ENCODE results near the gene IL16.

The IL16 gene

GRCh38 chr15:81213982-81214381 lies 17.3 kb downstream of the IL16 start:
- in situ Hi-C loops (cut with HindIII; ENCODE audit: low sequenced_read_pairs), result no loop called here
- no peak overlapping the region for H3K4me3 ChIP-seq (ENCODE audit: low read depth, low read length)
- no peak for TF ChIP-seq CTCF (IDR thresholded peaks at IDR 0.05; ENCODE audit: low read depth, low read length, missing control alignments)
- no peak for DNase-seq (ENCODE audit: low read depth)

- DNase-seq (ENCODE audit: low read depth), result no peak
- in situ Hi-C loops (cut with HindIII; ENCODE audit: low sequenced_read_pairs), result no loop called here
- H3K4me3 ChIP-seq (ENCODE audit: low read depth, low read length), result no peak overlapping the region
These were observed 18.9 kb downstream of the IL16 start for GRCh38 chr15:81215531-81215930.

GRCh38 chr15:81215983-81216382 lies 19.3 kb downstream of the IL16 start:
- in situ Hi-C loops (cut with HindIII; ENCODE audit: low sequenced_read_pairs), result no loop called here
- DNase-seq (ENCODE audit: low read depth), result no peak
- no peak for TF ChIP-seq CTCF (IDR thresholded peaks at IDR 0.05; ENCODE audit: low read depth, low read length, missing control alignments)
- H3K4me3 ChIP-seq (ENCODE audit: low read depth, low read length), result no peak overlapping the region

More at GRCh38 chr15:81215531-81215930, 18.9 kb downstream of the IL16 start:
- TF ChIP-seq CTCF (IDR thresholded peaks at IDR 0.05; ENCODE audit: low read depth, low read length, missing control alignments), result no peak

- no peak for DNase-seq (ENCODE audit: low read depth)
- in situ Hi-C loops (cut with HindIII; ENCODE audit: low sequenced_read_pairs), result no loop called here
- no peak for TF ChIP-seq CTCF (IDR thresholded peaks at IDR 0.05; ENCODE audit: low read depth, low read length, missing control alignments)
- no peak overlapping the region for H3K4me3 ChIP-seq (ENCODE audit: low read depth, low read length)
These were observed 19.7 kb downstream of the IL16 start for GRCh38 chr15:81216422-81216821.

- in situ Hi-C loops (cut with HindIII; ENCODE audit: low sequenced_read_pairs), result no loop called here
- TF ChIP-seq CTCF (IDR thresholded peaks at IDR 0.05; ENCODE audit: low read depth, low read length, missing control alignments), result no peak
These were observed 24.8 kb downstream of the IL16 start for GRCh38 chr15:81221449-81221848.

GRCh38 chr15:81222007-81222406 lies 25.3 kb downstream of the IL16 start:
- no peak for DNase-seq (ENCODE audit: low read depth)
- no peak overlapping the region for H3K4me3 ChIP-seq (ENCODE audit: low read depth, low read length)
- in situ Hi-C loops (cut with HindIII; ENCODE audit: low sequenced_read_pairs), result no loop called here
- TF ChIP-seq CTCF (IDR thresholded peaks at IDR 0.05; ENCODE audit: low read depth, low read length, missing control alignments), result no peak

More at GRCh38 chr15:81221449-81221848, 24.8 kb downstream of the IL16 start:
- no peak for DNase-seq (ENCODE audit: low read depth)
- no peak overlapping the region for H3K4me3 ChIP-seq (ENCODE audit: low read depth, low read length)

Measured in astrocyte of the cerebellum (primary cell).